HG03565 (cell line): ENCODE data around the gene PSME1.

ENCODE experiments used
- ATAC-seq: cut with Tn5 transposase; IDR thresholded peaks from one replicate; pipeline ENCODE4 v1.9.1; 2021; ENCODE audit warnings: mild to moderate bottlenecking, moderate library complexity; ENCODE audit not compliant: unreplicated experiment

PSME1 gene

DNA sequence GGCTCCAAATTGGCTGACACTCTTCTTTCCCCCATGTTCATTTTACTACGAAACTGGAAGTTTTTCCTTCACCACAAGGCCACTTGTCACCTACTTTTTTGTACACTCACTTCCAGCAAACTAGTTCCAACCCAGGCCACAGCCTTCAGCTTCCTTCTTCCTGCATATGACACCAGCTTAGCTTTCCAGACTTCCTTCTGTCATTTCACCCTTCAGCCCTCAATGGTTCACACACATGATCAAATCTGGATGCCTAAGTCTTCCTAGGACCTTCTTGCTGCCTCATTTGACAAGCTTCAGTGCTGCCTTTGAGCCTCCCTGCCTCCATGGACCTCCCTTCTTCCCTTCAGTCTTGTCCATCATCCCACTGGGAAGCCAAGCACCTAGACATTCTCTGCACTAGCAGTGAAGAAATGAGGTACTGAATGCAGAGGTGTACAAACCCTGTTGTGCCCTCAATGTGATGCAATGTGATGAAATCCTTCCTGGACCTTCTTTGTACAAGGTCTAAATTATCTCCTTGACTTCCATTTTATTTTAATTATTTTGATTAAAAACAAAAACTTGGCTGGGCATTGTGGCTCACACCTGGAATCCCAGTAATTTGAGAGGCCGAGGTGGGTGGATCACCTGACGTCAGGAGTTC lies 31.6 kb downstream of the PSME1 start:
- no peak for ATAC-seq

DNA sequence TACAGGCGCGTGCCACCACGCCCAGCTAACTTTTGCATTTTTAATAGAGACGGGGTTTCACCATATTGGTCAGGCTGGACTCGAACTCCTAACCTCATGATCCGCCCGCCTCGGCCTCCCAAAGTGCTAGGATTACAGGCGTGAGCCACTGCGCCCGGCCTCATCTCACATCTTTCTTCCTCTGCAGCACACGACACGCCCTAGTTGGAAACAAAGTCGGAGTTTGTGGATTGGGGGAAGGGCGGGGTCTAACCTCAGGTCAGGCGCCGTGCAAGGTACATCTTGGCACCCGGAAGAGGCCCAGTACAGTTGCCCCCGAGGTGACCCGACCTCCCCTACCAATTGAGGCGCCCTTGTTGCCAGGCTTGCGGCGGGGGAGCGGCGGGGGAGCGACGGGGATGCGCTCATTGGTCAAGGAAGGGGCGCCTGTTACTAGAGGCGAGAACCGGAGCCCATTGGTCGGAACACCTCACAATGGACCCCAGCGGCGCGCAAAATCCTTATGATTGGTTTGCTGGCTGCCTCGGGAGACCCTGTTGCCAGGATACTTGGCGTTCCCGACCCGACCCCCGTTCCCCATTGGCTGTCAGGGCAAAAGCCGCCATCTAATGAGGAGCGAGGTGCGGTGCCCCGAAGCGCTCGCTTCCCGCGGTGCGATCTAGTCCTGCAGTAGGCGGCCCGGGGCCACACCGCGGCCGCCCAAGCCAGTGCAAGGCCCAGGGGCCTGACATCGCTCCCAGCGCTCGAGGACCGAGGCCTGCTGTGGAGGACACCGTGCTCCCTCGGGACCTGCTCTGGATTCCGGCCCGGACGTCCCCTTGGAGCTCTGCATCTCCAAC lies 35.6 kb downstream of the PSME1 start, which contains the start of gene REC8:
Gene REC8 (plus strand): TSS at position 659 of the 839 bp plus-strand sequence. CDS start 473 bp downstream, outside the sequence.
- peak; percentile 67 for ATAC-seq

DNA sequence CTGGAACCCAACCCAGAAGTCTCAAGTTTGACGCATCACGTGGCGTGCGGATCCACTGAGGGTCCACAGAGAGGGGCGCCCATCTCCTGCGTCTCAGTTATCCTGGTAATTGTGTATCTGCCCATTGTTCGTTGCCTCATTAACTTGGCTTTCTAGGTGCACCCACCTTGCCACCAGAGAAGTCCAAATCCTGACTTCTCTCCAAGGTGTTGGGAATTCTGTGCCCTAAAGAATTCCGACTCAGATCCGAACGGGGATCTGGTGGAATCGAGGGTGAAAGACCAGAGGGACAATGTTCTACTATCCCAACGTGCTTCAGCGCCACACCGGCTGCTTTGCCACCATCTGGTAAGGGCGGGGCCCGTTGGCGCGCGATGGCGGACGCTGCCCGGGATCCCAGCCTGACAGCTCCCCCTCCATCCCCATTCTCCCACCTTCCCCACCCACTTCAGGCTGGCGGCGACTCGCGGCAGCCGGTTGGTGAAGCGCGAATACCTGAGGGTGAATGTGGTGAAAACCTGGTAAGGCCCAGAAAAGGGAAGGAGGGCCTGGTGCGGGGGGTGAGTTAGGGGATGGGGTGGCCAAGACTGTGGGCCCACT lies 36.4 kb downstream of the PSME1 start:
- no peak for ATAC-seq

DNA sequence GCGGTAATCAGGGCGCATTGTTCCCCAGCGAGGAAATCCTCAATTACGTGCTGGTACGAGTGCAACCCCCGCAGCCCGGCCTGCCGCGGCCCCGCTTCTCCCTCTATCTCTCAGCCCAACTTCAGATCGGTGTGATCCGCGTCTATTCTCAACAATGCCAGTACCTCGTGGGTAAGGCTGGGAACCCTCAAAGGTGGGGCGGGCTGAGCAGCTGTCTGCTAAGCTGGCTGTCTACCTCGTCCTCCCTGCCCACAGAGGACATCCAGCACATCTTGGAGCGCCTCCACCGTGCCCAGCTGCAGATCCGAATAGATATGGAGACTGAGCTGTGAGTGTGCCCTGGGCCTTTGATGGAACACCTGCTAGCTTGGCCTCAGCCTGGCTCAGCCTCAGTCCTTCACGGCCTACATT lies 36.9 kb downstream of the PSME1 start:
- no peak for ATAC-seq

DNA sequence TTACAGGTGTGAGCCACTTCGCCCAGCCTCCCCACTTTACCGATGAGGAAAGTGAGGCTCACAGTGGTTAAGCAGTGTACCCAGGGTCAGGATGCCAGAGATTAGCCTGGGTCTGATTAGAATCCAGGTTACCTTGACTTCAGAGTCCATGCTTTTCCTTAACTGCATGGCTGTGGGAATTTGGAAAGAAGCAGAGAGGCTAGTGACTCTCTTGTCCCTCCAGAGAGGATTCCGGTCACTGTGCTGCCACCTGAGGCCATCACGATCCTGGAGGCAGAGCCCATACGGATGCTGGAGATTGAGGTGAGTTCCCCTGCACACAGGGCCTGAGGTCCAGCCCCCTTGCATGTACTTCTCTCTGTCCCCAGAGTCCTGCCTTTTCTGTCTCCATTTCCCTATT lies 40.6 kb downstream of the PSME1 start:
- no peak for ATAC-seq

DNA sequence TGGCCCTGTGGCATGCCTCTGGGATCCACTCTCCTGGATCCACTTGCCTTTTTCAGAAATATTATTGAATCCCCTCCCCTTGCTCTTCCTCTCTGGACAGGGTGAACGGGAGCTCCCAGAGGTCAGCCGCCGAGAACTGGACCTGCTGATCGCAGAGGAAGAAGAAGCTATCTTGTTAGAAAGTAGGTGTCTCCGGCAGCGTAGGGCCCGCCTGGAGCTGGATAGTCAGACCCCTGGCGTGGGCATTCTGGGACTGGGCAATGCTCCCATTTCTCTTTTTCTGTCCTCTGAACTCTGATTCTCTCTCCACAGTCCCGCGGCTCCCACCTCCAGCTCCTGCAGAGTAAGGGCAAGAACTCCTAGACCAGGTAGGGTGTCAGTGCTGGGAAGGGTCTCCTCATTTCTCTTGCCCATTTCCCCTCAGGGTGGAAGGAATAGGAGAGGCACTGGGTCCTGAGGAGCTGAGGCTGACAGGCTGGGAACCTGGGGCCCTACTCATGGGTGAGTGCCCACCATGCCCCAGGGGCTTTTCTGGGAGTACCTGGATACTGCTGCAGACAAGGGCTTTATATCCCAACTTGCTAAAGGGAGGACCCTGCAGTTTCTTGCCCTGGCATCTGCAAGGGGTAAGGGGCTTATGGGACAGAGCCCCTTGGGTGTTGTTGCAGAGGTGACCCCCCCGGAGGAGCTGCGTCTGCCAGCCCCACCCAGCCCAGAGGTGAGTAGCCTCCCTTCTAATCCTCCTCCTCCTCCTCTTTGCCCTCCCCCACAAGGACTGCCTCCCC lies 41.2 kb downstream of the PSME1 start:
- no peak for ATAC-seq

DNA sequence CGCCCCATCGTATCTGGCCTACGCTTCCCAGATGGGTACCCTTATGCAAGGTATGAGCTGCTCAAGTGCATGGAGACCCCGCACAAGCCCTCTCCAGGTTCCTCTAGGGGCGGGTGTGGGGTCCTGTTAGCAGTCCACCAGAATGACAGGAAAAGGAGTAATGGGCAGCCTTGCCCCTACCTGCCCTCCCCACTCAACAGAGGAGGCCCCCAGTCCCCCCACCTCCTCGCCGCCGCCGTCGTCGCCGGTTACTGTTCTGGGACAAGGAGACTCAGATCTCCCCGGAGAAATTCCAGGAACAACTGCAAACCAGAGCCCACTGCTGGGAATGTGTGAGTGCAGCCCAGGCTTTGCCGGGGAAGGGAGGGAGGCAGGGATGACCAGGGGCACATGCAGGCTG lies 41.9 kb downstream of the PSME1 start:
- no peak for ATAC-seq

DNA sequence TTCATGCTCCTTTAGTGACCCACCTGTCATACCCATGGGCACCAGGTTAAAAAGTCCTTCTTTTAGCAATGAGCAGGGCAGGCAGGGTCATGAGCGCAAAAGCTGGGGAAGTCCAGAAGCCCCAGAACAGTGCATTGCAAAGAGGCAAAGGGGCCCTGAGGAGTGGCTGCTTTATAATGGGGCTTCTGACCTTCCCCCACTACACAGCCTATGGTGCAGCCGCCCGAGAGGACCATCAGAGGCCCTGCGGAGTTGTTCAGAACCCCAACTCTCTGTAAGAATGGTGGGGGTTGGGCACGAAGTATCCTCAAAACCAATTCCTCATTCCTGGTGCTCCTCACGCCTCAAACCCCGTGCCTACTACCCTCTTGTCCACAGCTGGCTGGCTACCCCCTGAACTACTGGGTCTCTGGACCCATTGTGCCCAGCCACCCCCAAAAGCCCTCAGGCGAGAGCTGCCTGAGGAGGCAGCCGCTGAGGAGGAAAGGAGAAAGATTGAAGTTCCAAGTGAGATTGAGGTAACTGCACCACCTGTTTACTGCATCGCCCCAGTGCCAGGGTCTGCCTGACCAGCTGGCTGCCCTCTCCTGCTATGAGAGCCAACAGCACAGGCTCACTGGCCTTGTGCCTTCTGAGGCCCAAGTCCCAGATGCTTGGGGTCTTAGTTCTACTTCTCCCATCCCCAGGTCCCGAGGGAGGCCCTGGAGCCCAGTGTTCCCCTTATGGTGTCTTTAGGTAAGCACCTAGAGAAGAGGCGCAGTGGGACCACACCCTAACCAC lies 42.6 kb downstream of the PSME1 start:
- no peak for ATAC-seq

DNA sequence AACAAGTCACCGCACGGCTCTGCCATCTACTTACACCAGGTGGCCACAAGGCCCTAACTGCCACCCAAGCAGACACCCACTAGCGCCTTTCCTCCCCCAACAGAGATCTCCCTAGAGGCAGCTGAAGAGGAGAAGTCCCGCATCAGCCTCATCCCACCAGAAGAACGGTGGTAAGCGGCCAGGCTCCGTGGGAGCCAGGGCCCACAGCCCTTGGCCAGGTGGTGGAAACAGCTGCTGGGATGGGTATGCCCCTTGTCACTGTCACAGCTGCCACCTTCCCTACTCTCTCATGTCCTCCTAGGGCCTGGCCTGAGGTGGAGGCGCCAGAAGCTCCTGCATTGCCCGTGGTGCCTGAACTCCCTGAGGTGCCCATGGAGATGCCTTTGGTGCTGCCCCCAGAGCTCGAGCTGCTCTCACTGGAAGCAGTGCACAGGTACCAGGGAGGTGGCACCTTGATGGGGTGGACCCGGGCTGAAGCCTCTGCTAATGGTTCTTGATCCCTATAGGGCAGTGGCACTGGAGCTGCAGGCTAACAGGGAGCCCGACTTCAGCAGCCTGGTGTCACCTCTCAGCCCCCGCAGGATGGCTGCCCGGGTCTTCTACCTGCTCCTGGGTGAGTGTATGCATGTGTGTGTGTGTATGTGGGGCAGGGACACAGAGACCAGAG lies 43.4 kb downstream of the PSME1 start:
- ATAC-seq = no peak

DNA sequence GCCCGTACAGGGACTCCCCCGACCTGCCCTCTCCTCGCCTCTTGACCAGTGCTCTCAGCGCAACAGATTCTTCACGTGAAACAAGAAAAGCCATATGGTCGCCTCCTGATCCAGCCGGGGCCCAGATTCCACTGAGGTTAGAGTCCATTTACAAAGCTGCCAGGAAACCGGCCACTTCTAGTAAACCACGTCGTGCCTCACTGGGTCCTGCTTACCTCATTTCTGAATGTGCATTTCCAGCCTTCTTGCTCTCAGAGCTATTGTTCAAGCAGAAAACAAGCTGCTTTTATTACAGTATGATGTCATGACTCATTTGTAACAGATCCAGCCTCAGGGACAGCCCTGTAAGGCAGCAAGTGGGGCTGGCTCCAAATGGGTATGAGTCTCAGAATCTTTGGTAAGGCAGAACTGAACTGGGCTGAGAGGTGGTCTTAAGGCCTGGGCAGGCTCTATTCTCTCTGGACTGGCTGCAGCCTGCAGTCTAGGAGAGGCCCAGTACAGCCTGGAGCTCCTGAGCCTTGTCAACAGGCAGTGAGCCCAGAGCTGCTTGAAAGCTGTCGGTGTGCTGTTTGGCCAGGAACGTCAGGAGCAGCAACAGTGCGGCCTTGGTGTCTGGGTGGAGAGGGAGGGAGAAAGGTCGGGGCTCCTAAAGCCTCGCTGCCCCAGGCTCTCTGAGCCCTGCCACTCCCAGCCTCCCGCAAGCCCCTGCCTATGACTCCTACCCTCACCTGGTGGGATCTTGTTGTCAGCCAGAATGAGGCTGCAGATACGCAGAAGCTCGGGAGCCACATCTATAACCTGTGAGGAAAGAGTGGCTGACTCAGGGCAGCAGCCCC lies 44.2 kb downstream of the PSME1 start:
- ATAC-seq = no peak

DNA sequence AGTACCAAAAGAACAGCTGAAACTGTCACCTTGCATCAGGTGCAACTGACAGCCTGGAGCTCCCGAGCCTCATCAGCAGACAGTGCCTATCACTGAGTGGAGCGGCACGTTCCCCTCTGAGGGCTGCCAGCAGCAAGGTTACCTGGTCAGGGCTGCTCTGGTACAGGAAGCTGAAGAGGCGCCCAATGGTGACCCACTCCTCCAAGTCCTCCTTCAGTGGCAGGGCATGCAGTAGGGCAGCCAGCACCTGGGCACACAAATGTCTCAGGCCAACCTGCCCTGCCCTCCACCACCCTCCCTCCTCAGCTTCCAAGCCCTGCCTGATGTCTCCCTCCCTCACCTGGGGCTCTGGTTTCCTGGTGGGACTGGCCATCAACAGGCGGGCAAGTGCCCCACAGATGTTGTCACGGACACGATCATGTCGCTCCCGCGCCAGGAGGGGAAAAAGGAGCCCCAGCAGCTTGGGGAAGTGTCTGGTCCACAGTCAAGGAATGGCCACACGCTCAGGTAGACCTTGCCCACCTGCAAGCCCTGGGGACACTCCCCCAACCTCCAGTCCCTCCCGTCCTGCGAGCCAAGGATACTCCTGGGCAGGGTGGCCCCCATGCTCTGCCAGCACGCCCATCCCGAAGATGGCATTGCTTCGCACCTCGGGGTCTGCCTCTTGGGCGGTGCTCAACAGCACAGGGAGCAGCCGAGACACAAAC lies 45.5 kb downstream of the PSME1 start:
- ATAC-seq = no peak

DNA sequence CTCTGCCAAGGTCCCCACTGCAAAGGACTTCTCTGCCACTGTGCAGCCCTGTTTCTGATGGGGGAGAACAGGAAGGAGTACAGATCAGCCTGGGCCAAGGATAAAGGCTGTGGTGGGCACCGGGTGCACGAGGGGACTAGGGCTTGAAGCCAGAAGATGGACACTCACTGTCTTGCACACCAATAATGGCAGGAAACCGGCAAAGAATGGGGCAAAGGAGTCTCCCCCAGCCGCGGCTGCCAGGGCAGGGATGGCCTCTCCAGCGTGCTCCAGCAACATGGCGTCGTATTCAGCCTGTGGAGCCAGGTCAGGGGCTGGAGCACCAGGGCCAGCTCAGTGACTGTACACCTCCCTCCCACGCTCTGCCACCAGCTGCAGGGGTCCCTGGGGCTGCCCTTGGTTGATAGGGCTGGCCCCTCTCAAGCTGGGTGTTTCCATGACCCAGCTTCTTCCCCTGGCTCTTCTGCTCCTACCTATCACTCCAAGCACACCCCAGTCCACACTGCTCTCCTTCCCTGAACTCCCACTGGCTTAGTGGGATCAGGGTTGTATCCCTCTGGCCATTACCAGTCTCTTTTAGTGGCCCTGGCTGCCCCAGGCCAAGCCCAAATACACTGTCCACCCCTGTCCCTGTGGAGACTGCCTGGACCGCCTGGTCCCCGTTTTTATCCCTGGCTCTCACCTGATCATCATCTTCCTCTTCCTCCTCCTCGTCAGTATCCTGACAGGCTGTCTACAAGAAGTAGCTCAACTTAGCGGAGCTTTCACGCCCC lies 46.3 kb downstream of the PSME1 start:
- no peak for ATAC-seq

DNA sequence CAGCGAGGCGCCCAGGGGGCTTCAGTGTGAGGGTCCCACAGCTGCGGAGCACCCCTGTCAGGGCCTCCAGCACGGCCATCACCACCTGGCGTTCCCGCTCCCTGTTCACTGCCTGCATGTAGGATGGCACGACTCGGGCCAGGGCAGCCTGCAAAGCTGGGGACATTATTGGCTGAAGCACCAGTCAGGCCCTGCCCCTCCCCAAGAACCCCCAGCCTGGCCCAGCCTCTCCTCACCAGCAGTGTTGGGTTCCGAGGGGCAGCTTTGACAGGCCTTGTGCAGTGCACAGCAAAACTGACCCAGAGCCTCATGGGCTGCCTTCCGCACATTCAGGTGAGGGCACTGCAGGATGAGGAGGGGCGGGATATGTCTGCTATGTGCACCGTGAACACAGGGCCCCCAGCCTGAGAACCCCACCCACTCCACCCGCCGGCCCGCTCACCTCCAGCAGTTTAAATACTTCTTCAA lies 47.1 kb downstream of the PSME1 start:
- no peak for ATAC-seq

DNA sequence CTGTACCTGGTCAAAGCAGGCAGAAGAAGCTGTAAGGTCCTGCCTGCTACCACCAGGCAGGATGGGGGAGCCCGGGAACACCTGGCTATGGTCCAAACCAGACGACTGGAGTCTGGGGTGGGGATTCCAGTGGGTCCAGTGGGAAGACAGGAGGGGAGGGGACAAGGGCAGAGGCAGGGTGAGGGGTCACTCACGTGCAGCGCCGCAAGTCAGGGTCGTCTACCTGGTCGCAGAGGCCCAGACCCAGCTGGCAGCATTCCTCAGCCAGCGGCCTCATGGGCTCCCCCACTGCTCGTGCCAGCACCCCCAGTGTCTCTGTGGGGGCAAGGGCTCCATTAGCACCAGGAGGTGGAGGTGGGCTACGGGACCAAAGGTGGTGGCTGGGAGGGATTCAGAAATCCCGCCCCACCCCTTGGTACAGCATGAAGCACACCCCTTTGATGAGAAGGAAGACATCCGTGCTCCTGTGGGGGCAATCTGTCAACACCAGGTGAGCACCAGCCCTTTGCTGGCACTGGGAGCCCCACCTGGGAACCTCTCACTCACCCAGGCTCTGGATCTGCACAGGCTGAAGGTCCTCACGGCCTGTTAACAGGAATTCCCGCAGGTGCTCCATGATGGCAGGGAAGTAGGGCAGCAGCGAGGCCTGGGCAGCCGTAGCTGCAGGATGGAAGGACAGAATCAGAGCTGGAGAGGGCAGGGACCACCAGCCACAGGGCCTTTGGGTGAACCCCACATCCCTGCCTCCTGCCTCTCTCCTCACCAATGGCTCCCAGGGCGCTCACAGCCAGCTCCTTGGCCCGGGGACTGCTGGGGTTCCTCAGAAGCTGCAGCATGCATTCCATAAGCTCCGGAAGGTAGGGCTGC lies 48.3 kb downstream of the PSME1 start:
- ATAC-seq = no peak

DNA sequence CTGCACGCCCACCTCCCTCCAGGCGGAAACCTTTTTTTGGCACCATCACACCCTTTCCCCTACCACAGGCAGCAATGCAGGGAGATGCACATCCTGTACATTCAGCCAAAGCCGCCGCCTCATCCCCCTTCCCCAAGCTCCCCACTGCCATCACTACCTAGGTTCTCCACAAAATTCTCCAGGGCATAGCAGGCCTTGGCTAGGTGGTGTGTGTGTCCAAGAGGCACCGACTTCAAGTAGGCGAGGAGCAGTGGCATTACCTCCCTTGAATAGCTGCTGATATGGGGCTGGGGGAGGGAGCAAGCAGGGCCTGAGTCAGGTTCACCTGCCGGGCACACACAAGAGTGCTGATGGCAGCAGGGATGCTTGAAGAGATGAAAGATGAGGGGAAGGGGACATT lies 49.0 kb downstream of the PSME1 start:
- ATAC-seq = no peak

DNA sequence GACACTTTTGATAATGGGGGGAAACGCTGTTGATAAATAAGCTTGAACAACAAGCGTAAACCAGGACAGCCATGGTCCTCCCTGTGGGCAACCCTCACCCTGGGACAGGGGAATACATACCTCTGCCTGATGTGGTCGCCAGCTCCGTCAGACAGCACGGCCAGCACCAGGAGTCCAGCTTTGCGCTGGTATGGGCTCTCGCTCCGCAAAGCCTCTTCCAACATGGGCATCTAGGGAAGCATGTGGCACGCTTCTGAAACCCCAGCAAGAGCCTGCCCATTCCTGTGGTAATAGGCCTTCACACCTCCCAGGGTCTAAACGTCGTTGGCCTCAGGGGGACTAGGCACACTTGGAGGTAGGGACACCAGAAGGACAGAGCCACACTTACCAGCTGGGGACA lies 49.7 kb downstream of the PSME1 start:
- ATAC-seq = no peak
